HepG2 (cell line): ENCODE results near the gene KRT2. TPM values are rescaled to one million over a fixed set of nuclear protein-coding genes. Genes with fewer than 3 reads are reported as not detected.

Source experiments
- ATAC-seq: fragments of 200-7000 bp; cut with Tn5 transposase; 3 replicates; pipeline ENCODE4 v1.9.1; 2020; ENCODE audit warnings: mild to moderate bottlenecking, moderate library complexity
- BruUV-seq: library from RNA; stranded (reverse); fragments of 400-500 nt; replicated peaks from 2 replicates; lab custom pipeline; 2021; lab: Mats Ljungman, UMichigan
- CTCF ChIA-PET: fragments of 300-600 bp; formaldehyde crosslinking; extraction: SDS; loops from one replicate; lab custom pipeline; 2021; ENCODE audit warnings: low total read pairs, inconsistent platforms, low intra/inter-chr PET ratio; lab: Yijun Ruan, JAX
- POLR2A ChIA-PET: fragments of 350-600 bp; sonication (Branson Sonifier 250); formaldehyde crosslinking; loops from one replicate; lab custom pipeline; 2020; ENCODE audit warnings: antibody characterized with exemption, inconsistent platforms; lab: Yijun Ruan, JAX
- DNase-seq: peaks from one replicate; pipeline ENCODE4 v3.0.0-alpha.2; 2015; ENCODE audit warnings: low spot score
- FAIRE-seq: peaks from 3 replicates; lab custom pipeline; 2011; peaks lifted over from hg19 to GRCh38; lab: Jason Lieb, UNC
- H2AFZ ChIP-seq: one replicate; pipeline ENCODE4 v1.6.1; 2011; ENCODE audit warnings: low read length, inconsistent platforms
- H3K27ac ChIP-seq: fragments of 300-600 bp; 3 replicates; pipeline ENCODE4 v1.8.0; 2011; ENCODE audit warnings: mixed run types, mild to moderate bottlenecking, mixed read lengths, low read length, inconsistent platforms; ENCODE audit not compliant: insufficient read depth; ENCODE audit errors: extremely low read length
- H3K27me3 ChIP-seq, 2 experiments: fragments of 200-600 bp in 1 of 2; 2 replicates in 1 of 2; 3 replicates in 1 of 2; pipeline versions ENCODE4 v1.6.0 to v1.8.0; 2011; ENCODE audit warnings: low read length in 2 of 2, mild to moderate bottlenecking in 2 of 2, moderate library complexity in 2 of 2, inconsistent platforms in 1 of 2; ENCODE audit not compliant: insufficient read depth in 2 of 2, control insufficient read depth in 1 of 2
- H3K36me3 ChIP-seq, 2 experiments: fragments of 200-600 bp in 1 of 2; replicated peaks in 1 of 2; 2 replicates in 1 of 2; 3 replicates in 1 of 2; pipeline versions ENCODE4 v1.5.1 to v1.8.0; 2011; ENCODE audit warnings: low read length in 2 of 2, inconsistent platforms in 1 of 2; ENCODE audit not compliant: insufficient read depth in 2 of 2, control insufficient read depth in 1 of 2
- H3K4me1 ChIP-seq: 2 replicates; pipeline ENCODE4 v1.5.1; 2012; ENCODE audit warnings: low read length, inconsistent platforms; ENCODE audit not compliant: insufficient read depth
- H3K4me2 ChIP-seq: 2 replicates; pipeline ENCODE4 v1.6.0; 2011; ENCODE audit warnings: low read depth, low read length, inconsistent platforms
- H3K4me3 ChIP-seq, 3 experiments: fragments of 200-600 bp in 1 of 3; sonication (generic), shearing (Covaris generic) in 1 of 3; replicated peaks in 1 of 3; 2 replicates each; pipeline ENCODE4 v1.5.1; 2011 to 2016; ENCODE audit warnings: low read length in 3 of 3, inconsistent platforms in 2 of 3, low read depth in 2 of 3, mild to moderate bottlenecking in 2 of 3, control low read depth in 1 of 3, mixed read lengths in 1 of 3; ENCODE audit not compliant: insufficient read depth in 1 of 3
- H3K79me2 ChIP-seq: one replicate; pipeline ENCODE4 v1.6.1; 2011; ENCODE audit warnings: low read length, inconsistent platforms; ENCODE audit not compliant: insufficient read depth
- H3K9ac ChIP-seq: 2 replicates; pipeline ENCODE4 v1.6.0; 2011; ENCODE audit warnings: mild to moderate bottlenecking, low read depth, low read length, inconsistent platforms; ENCODE audit not compliant: insufficient read depth
- H3K9me3 ChIP-seq: 2 replicates; pipeline ENCODE4 v1.5.1; 2012; ENCODE audit warnings: mild to moderate bottlenecking, low read length
- H4K20me1 ChIP-seq: 2 replicates; pipeline ENCODE4 v1.6.0; 2011; ENCODE audit warnings: inconsistent platforms, mild to moderate bottlenecking, low read length, moderate library complexity; ENCODE audit not compliant: insufficient read depth
- CSRNP2 ChIP-seq: sonication (generic); formaldehyde crosslinking; conservative IDR thresholded peaks from 2 replicates; pipeline ENCODE4 v1.8.0; 2022; ENCODE audit warnings: low read depth, missing genetic modification reagents
- HNF4G ChIP-seq, 2 experiments: sonication (generic) in 1 of 2; formaldehyde crosslinking in 1 of 2; IDR thresholded peaks; 2 replicates each; pipeline versions ENCODE4 v1.4.0 to v1.6.1; 2011 to 2020; ENCODE audit warnings: borderline replicate concordance in 2 of 2, low read depth in 2 of 2, mild to moderate bottlenecking in 2 of 2, low read length in 1 of 2, missing genetic modification reagents in 1 of 2, moderate library complexity in 1 of 2
- JUND ChIP-seq: sonication (generic); formaldehyde crosslinking; IDR thresholded peaks from 2 replicates; pipeline ENCODE4 v1.8.0; 2022; ENCODE audit warnings: mild to moderate bottlenecking, missing genetic modification reagents
- KAT7 ChIP-seq: IDR thresholded peaks from 2 replicates; pipeline ENCODE4 v1.6.1; 2018; ENCODE audit warnings: borderline replicate concordance, missing compliant biosample characterization
- KMT2A ChIP-seq: sonication (generic); formaldehyde crosslinking; IDR thresholded peaks from 2 replicates; pipeline ENCODE4 v1.4.0; 2020; ENCODE audit warnings: missing genetic modification reagents
- RNF219 ChIP-seq: sonication (generic); formaldehyde crosslinking; IDR thresholded peaks from 2 replicates; pipeline ENCODE4 v1.5.0; 2020; ENCODE audit warnings: mild to moderate bottlenecking, missing genetic modification reagents
- ZNF180 ChIP-seq: sonication (generic); formaldehyde crosslinking; IDR thresholded peaks from 2 replicates; pipeline ENCODE4 v1.4.0; 2020; ENCODE audit warnings: low read depth, missing genetic modification reagents, borderline replicate concordance
- ZNF362 ChIP-seq: sonication (generic); formaldehyde crosslinking; IDR thresholded peaks from 2 replicates; pipeline ENCODE4 v1.4.0; 2020; ENCODE audit warnings: missing genetic modification reagents, mild to moderate bottlenecking, borderline replicate concordance
- WGBS: methylation state at CpG from one replicate; pipeline ENCODE4 v1.1.6; 2017; ENCODE audit warnings: low lambda C conversion rate; 5-methylcytosine and 5-hydroxymethylcytosine counted together
- in situ Hi-C: cut with HindIII; loops from 2 replicates; pipeline ENCODE4 v1.10.0; 2017; ENCODE audit warnings: low pct_unique_long_range_greater_than_20kb; ENCODE audit not compliant: extremely low pct_ligation_motif_present
- intact Hi-C: fragments of 100-400 bp; cut with micrococcal nuclease; formaldehyde crosslinking; loops from one replicate; pipeline ENCODE4 v1.10.0; 2022; ENCODE audit not compliant: unreplicated experiment
- polyA plus RNA-seq, 8 experiments: library from polyadenylated mRNA; depleted of rRNA in 3 of 8; stranded (reverse) in 7 of 8; unstranded in 1 of 8; fragments of >200 nt; fragmentation: Illumina TruSeq in 4 of 8; extraction: Trizol in 4 of 8; gene quantifications; 2 replicates each; pipeline versions ENCODE4 v1.2.1 to v1.2.3, GENCODE V29; 2011 to 2016; ENCODE audit warnings: low read depth in 4 of 8, missing spikeins in 1 of 8, mixed read lengths in 1 of 8; ENCODE audit not compliant: insufficient read depth in 1 of 8
- total RNA-seq, 5 experiments: library from RNA; depleted of rRNA; stranded (reverse); fragments of >200 nt; fragmentation: Illumina TruSeq; extraction: Trizol; gene quantifications; 2 replicates each; pipeline ENCODE4 v1.2.3, GENCODE V29; 2016; ENCODE audit warnings: low read depth in 1 of 5

The KRT2 gene
- total and polyA plus RNA-seq, 2 of the 13 experiments (the other 11 are each of a cell fraction or from before 2014, with no cell fraction given), result not detected

GRCh38 chr12:52650520-52651081, 1.4 kb downstream of the KRT2 start:
- Histone ChIP-seq H3K4me2 (no peak overlapping the region), H3K9ac (no peak overlapping the region), H3K27ac (no peak overlapping the region), H2AFZ (no peak overlapping the region), H3K36me3 (no peaks in the 10 kb centered on the region), H3K79me2 (no peaks in the 10 kb centered on the region), H3K27me3 (peaks cover 2 to 31% of the 10 kb centered on the region in 2 experiments; a peak in 4 of 5 replicates), H3K4me1 (no peaks in the 10 kb centered on the region), H3K4me3 (no peak overlapping the region), H4K20me1 (no peaks in the 10 kb centered on the region), H3K9me3 (no peaks in the 10 kb centered on the region)
- DNase-seq (no peak), FAIRE-seq (no peak), ATAC-seq (no peak)
- BruUV-seq, result no TSS peak
- POLR2A ChIA-PET, result no interaction called here
- intact Hi-C loops (no loop called here), in situ Hi-C loops (no loop called here)
- CTCF ChIA-PET, result no interaction called here
- 4% methylated on average over 8 of the region's 12 CpGs for WGBS
- TF ChIP-seq KAT7, result no peak
- TF ChIP-seq ZNF180 (CRISPR knock-in tag), result no peak
- TF ChIP-seq KMT2A (CRISPR knock-in tag), result no peak
- no peak for TF ChIP-seq ZNF362
- no peak for TF ChIP-seq CSRNP2 (CRISPR knock-in tag)
- no peak for TF ChIP-seq RNF219
- TF ChIP-seq JUND (CRISPR knock-in tag), result no peak
- TF ChIP-seq HNF4G (IDR thresholded peaks at IDR 0.05; ENCODE audit: borderline replicate concordance, low read depth, low read length), result no peak
- TF ChIP-seq HNF4G (CRISPR knock-in tag; IDR thresholded peaks at IDR 0.05; ENCODE audit: borderline replicate concordance, low read depth), result no peak
